T follicular helper cell (primary cell): Measurements from ENCODE around the gene RITA1.
"Not testable (repeated sequence)": the region's sequence is repeated elsewhere in the genome, so short reads cannot be mapped to it uniquely, and the experiment has no call there.

Experiments used
- DNase-seq: peaks from one replicate; pipeline ENCODE4 v3.0.0-alpha.2; 2020; ENCODE audit warnings: low read depth

RITA1 gene

GRCh38 chr12:113202300-113203075 lies 17.0 kb downstream of the RITA1 start:
- DNase-seq: no peak

GRCh38 chr12:113203852-113204760 lies 18.6 kb downstream of the RITA1 start:
- no peak for DNase-seq

- DNase-seq: no peak
These were observed 19.3 kb downstream of the RITA1 start for GRCh38 chr12:113204804-113205203.

GRCh38 chr12:113206802-113207201 lies 21.3 kb downstream of the RITA1 start:
- not testable (repeated sequence) for DNase-seq

GRCh38 chr12:113207613-113208040 lies 22.1 kb downstream of the RITA1 start:
- no peak for DNase-seq

DNA sequence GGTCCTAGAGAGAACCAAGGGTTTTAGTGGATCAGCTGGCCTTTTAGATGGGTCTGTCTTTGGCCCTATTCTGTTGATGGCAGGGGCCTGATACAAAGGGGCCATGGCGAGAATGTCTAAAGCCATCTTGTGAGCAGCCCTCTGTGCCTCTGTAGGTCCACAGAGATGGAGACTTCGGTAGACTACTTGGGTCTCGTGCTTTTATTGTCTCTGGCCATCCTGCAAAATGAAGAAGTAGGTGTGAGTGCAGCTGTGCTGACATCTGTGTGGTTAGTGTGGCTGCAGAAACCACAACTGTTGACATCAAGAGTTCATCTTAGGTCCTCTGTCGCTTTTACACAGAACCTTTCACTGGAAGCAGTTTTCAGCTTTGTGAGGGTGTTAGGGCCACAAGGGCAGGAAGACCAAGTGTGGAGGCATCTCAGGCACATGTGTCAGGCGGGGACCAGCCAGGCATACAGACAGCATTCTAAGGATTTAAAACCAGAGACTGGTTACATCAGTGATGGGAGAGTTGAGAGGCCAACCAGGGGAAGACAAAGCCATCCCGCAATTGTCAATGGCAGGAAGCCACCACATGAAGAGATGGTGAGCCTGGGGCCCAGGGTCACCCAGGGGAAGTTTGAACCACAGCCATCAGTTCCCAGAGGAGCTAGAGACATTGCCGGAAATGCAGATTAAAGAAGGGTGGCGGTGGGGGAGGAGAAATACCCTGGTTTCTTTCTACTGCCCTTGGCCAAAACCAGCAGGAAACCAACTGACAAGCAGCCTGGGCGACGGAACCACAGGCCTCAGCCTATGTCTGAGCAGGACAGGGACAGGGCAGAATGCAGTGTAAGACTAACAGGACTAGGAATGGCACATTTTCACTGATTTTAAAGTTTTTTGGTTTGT lies 22.8 kb downstream of the RITA1 start:
- peak; percentile 41 for DNase-seq

- no peak for DNase-seq
These were observed 25.6 kb downstream of the RITA1 start for GRCh38 chr12:113211160-113211559.

- DNase-seq: no peak
These were observed 29.4 kb downstream of the RITA1 start for GRCh38 chr12:113214895-113215400.

GRCh38 chr12:113216027-113216426 lies 30.5 kb downstream of the RITA1 start:
- no peak for DNase-seq

DNA sequence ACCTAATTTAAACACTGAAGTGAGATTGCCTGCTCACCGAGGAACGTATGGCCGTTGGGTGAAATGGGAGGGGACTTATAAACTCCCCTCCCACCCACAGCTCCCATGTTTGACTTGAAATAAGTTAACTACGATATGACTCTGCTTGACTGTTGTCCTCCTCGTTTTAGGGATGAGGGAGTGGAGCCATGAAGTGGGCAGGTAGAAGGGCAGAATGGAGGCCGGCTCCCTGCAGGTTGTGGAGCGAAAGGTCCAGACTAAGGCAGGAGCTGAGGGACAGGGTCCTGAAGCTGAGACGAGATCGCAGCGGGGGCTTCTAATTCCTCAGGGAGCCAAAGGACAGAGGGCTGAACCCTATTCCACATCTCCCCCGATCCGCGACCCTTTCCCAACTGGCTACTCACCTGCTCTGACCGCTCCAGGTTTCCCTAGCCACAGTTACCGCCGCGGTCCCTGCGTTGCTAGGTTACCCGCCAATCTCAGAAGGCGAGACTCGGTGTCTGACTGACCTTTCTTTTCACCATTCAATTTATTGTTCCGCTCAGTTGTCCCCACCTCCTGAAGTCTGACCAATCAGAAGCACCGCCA lies 35.2 kb downstream of the RITA1 start:
- no peak for DNase-seq

GRCh38 chr12:113221181-113221996 lies 35.9 kb downstream of the RITA1 start, which contains the start of gene TPCN1:
Gene TPCN1 (plus strand): TSS chr12:113221464. CDS start chr12:113226853, 5,389 bp downstream.
- peak; percentile 99 for DNase-seq

DNA sequence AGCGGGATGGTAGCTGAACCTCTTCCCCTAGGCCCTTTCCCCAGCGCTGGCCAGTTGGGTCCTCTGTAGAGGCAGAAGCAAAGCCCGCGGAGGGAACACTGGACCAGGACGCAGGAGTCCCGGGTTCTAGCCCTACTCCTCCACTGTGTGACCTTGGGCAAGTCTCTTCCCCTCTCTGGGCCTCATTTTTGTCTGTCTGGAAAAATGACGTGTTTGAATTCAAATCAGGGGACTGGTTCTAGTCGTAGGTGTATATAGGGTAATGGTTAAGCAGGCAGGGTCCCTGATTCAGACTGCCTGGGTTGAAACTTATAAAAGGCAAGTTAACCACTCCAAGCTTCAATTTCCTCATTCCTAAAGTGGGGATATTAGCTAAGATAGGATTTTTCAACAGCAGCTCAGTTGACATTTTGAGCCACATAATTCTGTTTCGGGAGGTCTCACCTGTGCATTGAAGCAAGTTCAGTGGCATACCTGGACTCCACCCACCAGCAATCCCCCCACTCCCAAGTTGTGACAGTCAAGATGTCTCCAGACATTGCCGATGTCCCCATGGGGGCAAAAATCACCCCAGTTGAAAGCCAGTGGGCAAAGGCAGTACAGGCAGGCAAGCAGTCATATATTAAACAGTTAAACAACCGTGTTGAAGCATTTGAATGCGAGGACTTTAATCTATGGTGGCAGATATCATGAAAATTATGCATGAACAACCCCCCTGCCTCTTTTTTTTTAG lies 36.6 kb downstream of the RITA1 start:
- DNase-seq: no peak

GRCh38 chr12:113222730-113223531 lies 37.4 kb downstream of the RITA1 start:
- DNase-seq: no peak

DNA sequence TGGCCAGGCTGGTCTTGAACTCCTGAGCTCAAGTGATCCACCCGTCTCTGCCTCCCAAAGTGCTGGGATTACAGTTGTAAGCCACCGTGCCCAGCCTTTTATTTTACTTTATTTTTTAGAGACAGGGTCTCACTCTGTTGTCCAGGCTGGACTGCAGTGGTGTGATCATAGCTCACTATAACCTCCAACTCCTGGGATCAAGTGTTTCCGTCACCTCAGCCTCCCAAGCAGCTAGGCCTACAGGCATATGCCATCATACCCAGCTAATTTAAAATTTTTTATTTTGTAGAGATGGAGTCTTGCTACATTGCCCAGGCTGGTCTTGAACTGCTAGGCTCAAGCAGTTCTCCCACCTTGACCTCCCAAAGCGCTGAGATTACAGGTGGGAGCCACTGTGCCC lies 39.4 kb downstream of the RITA1 start:
- DNase-seq: no peak

GRCh38 chr12:113226696-113227568 lies 41.4 kb downstream of the RITA1 start:
- no peak for DNase-seq

DNA sequence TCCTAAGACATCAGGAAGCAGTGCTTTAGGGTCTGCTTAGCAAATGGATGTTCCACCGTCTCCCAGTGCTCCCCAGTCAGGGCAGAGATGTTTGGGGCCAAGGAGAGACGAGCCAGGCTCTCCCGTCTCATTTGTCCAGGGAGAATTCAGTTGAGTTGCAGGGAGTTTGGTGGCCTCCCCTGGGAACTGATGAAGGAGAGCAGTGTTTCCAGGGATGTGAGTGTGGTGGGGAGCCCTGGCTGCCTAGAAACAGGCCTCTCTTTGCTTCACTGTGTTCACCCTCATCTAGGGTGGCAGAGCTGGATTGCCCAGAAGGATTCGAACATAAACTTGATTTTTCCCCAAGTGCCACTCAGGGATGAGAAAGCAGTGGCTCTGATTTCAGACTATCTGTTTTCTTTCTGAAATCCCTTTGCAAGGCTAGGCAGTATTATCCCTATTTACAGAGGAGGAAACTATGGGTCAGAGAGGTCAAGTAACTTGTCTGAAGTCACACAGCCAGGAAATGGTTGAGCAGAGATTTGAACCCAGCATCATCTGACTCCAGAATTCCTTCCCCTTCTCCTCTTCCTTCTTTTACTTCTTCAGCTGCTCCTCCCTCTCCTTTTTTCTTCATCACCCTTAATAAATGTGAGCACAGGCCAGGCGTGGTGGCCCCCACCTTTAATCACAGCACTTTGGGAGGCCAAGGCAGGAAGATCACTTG lies 42.3 kb downstream of the RITA1 start:
- no peak for DNase-seq

- no peak for DNase-seq
These were observed 43.0 kb downstream of the RITA1 start for GRCh38 chr12:113228394-113229028.
